ENCODE data around the gene WDR70. TPM values are rescaled to one million over a fixed set of nuclear protein-coding genes. Genes with fewer than 3 reads are reported as not detected.

WDR70 gene
- total and polyA plus RNA-seq, 10 of the 15 experiments (the other 5 are each of a cell fraction or from before 2014, with no cell fraction given): 10.9 to 33.6 (median 29.1) TPM

GRCh38 chr5:37496902-37497445 is 117.9 kb downstream of the WDR70 start:
- DNase-seq (ENCODE audit: low read depth, low spot score) (no peak), FAIRE-seq (no peak), ATAC-seq (no peak)
- POLR2A ChIA-PET: no interaction called here
- H3K27ac ChIP-seq (ENCODE audit: control insufficient read depth, insufficient read depth): no peak overlapping the region
- WGBS (ENCODE audit: insufficient coverage, insufficient replicate concordance, low lambda C conversion rate, missing lambda C conversion rate): 14% methylated on average over 1 of the region's 3 CpGs
- H2AFZ ChIP-seq (ENCODE audit: control insufficient read depth, low read depth, low read length): no peak overlapping the region
- TF ChIP-seq IRF5 (IDR thresholded peaks at IDR 0.05; ENCODE audit: borderline replicate concordance) (no peak), MTA2 (IDR thresholded peaks at IDR 0.05; ENCODE audit: low read depth) (no peak)
- H3K4me1 ChIP-seq (ENCODE audit: control insufficient read depth, insufficient read depth, low read length): no peaks in the 10 kb centered on the region
- no peaks in the 10 kb centered on the region; a peak in 1 of 4 replicates for H3K36me3 ChIP-seq (ENCODE audit: control insufficient read depth in 2 of 2, insufficient read depth in 2 of 2, low read length in 1 of 2)
- intact Hi-C loops (cut with micrococcal nuclease; ENCODE audit: unreplicated experiment): no loop called here
- no peak overlapping the region for H3K4me3 ChIP-seq
- CTCF ChIA-PET: no interaction called here
- H3K9ac ChIP-seq (ENCODE audit: control insufficient read depth, insufficient read depth, low read length): no peak overlapping the region
- H3K27me3 ChIP-seq (replicated peaks in 1 of 2; ENCODE audit: control insufficient read depth in 2 of 2, insufficient read depth in 2 of 2, low read length in 1 of 2): no peaks in the 10 kb centered on the region
- in situ Hi-C loops (cut with MboI): no loop called here
- SMC1A ChIA-PET (ENCODE audit: uncharacterized antibody, unreplicated experiment): interaction anchor here (0.7 kb wide), 1 partner anchor 27 kb away, joined by 3 read pairs; no protein-coding TSS in a partner anchor
- no TSS peak for BruUV-seq (replicated peaks)
- H4K20me1 ChIP-seq (ENCODE audit: control insufficient read depth, insufficient read depth): no peaks in the 10 kb centered on the region
- RAD21 ChIA-PET (ENCODE audit: unreplicated experiment): no interaction called here
- H3K4me2 ChIP-seq (ENCODE audit: control insufficient read depth, insufficient read depth): no peak overlapping the region
- no peaks in the 10 kb centered on the region for H3K9me3 ChIP-seq (replicated peaks; ENCODE audit: control insufficient read depth, insufficient read depth, low read length)
- no peaks in the 10 kb centered on the region for H3K79me2 ChIP-seq (ENCODE audit: control insufficient read depth, insufficient read depth, low read length)

- CTCF ChIA-PET: no interaction called here
- H2AFZ ChIP-seq (ENCODE audit: control insufficient read depth, low read depth, low read length): no peak overlapping the region
Observed at GRCh38 chr5:37501152-37501551, 122.0 kb downstream of the WDR70 start.

More at GRCh38 chr5:37501152-37501551, 122.0 kb downstream of the WDR70 start:
- Histone ChIP-seq H3K4me3 (no peak overlapping the region), H3K9me3 (replicated peaks; ENCODE audit: control insufficient read depth, insufficient read depth, low read length) (no peaks in the 10 kb centered on the region), H3K27me3 (replicated peaks in 1 of 2; ENCODE audit: control insufficient read depth in 2 of 2, insufficient read depth in 2 of 2, low read length in 1 of 2) (no peaks in the 10 kb centered on the region), H4K20me1 (ENCODE audit: control insufficient read depth, insufficient read depth) (no peaks in the 10 kb centered on the region), H3K27ac (ENCODE audit: control insufficient read depth, insufficient read depth) (no peak overlapping the region), H3K36me3 (ENCODE audit: control insufficient read depth in 2 of 2, insufficient read depth in 2 of 2, low read length in 1 of 2) (no peaks in the 10 kb centered on the region), H3K4me2 (ENCODE audit: control insufficient read depth, insufficient read depth) (no peak overlapping the region), H3K9ac (ENCODE audit: control insufficient read depth, insufficient read depth, low read length) (no peak overlapping the region), H3K79me2 (ENCODE audit: control insufficient read depth, insufficient read depth, low read length) (no peaks in the 10 kb centered on the region), H3K4me1 (ENCODE audit: control insufficient read depth, insufficient read depth, low read length) (no peaks in the 10 kb centered on the region)
- ChIA-PET POLR2A (no interaction called here), SMC1A (ENCODE audit: uncharacterized antibody, unreplicated experiment) (interaction anchor here (0.6 kb wide), 1 partner anchor 69 kb away, joined by 5 read pairs; no protein-coding TSS in a partner anchor), RAD21 (ENCODE audit: unreplicated experiment) (no interaction called here)
- in situ Hi-C loops (cut with MboI) (no loop called here), intact Hi-C loops (cut with micrococcal nuclease; ENCODE audit: unreplicated experiment) (no loop called here)
- FAIRE-seq (no peak), ATAC-seq (no peak), DNase-seq (ENCODE audit: low read depth, low spot score) (no peak)
- 100% methylated on average over 1 of the region's 1 CpG for WGBS (ENCODE audit: insufficient coverage, insufficient replicate concordance, low lambda C conversion rate, missing lambda C conversion rate)
- TF ChIP-seq NFYA (IDR thresholded peaks at IDR 0.05; ENCODE audit: borderline replicate concordance, low read depth, low read length): no peak
- TF ChIP-seq GABPA (IDR thresholded peaks at IDR 0.05; ENCODE audit: low read depth): no peak
- no peak for TF ChIP-seq BHLHE40 (IDR thresholded peaks at IDR 0.05; ENCODE audit: borderline replicate concordance in 1 of 2, low read depth in 2 of 2, low read length in 1 of 2)
- TF ChIP-seq, protein P1, sequence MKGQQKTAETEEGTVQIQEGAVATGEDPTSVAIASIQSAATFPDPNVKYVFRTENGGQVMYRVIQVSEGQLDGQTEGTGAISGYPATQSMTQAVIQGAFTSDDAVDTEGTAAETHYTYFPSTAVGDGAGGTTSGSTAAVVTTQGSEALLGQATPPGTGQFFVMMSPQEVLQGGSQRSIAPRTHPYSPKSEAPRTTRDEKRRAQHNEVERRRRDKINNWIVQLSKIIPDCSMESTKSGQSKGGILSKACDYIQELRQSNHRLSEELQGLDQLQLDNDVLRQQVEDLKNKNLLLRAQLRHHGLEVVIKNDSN (IDR thresholded peaks at IDR 0.05; ENCODE audit: borderline replicate concordance, extremely low read length, insufficient read depth, low read depth, low read length): no peak
- TF ChIP-seq CBFB (IDR thresholded peaks at IDR 0.05; ENCODE audit: low read depth): no peak
- TF ChIP-seq LARP7 (IDR thresholded peaks at IDR 0.05): no peak
- TF ChIP-seq RAD21 (IDR thresholded peaks at IDR 0.05; ENCODE audit: insufficient read depth, low read depth, low read length): no peak
- TF ChIP-seq DPF2 (IDR thresholded peaks at IDR 0.05): no peak
- no peak for TF ChIP-seq CHD2 (IDR thresholded peaks at IDR 0.05; ENCODE audit: borderline replicate concordance, low read depth, low read length)
- no peak for TF ChIP-seq TBL1XR1 (IDR thresholded peaks at IDR 0.05; ENCODE audit: low read depth, low read length)
- TF ChIP-seq POLR2AphosphoS2 (IDR thresholded peaks at IDR 0.05; ENCODE audit: low read depth, low read length): no peak
- no peak for TF ChIP-seq YY1 (IDR thresholded peaks at IDR 0.05; ENCODE audit: low read depth, low read length)
- no TSS peak for BruUV-seq (replicated peaks)

Measured in GM12878 (cell line).